Mononuclear cell (primary cell): ENCODE data around the gene SH3RF1. TPM values are rescaled to one million over a fixed set of nuclear protein-coding genes. Genes with fewer than 3 reads are reported as not detected.
"Not testable (repeated sequence)": the region's sequence is repeated elsewhere in the genome, so short reads cannot be mapped to it uniquely, and the experiment has no call there.

Experiments
- H3K27me3 ChIP-seq: 2 replicates; pipeline ENCODE4 v1.6.0; 2011; ENCODE audit warnings: low read length, control low read depth; ENCODE audit not compliant: insufficient read depth
- H3K4me1 ChIP-seq: 2 replicates; pipeline ENCODE4 v1.5.1; 2011; ENCODE audit warnings: mild to moderate bottlenecking, low read length, control low read depth; ENCODE audit not compliant: insufficient read depth
- H3K4me3 ChIP-seq: 2 replicates; pipeline ENCODE4 v1.5.1; 2011; ENCODE audit warnings: mild to moderate bottlenecking, low read length, moderate library complexity
- H3K9me3 ChIP-seq: 2 replicates; pipeline ENCODE4 v1.5.1; 2011; ENCODE audit warnings: low read depth, mild to moderate bottlenecking, control low read depth, low read length
- total RNA-seq: library from RNA; depleted of rRNA; stranded (reverse); fragments of >200 nt; gene quantifications from one replicate; pipeline ENCODE4 v1.2.3, GENCODE V29; 2012

Gene SH3RF1
- 0.94 TPM for total RNA-seq

DNA sequence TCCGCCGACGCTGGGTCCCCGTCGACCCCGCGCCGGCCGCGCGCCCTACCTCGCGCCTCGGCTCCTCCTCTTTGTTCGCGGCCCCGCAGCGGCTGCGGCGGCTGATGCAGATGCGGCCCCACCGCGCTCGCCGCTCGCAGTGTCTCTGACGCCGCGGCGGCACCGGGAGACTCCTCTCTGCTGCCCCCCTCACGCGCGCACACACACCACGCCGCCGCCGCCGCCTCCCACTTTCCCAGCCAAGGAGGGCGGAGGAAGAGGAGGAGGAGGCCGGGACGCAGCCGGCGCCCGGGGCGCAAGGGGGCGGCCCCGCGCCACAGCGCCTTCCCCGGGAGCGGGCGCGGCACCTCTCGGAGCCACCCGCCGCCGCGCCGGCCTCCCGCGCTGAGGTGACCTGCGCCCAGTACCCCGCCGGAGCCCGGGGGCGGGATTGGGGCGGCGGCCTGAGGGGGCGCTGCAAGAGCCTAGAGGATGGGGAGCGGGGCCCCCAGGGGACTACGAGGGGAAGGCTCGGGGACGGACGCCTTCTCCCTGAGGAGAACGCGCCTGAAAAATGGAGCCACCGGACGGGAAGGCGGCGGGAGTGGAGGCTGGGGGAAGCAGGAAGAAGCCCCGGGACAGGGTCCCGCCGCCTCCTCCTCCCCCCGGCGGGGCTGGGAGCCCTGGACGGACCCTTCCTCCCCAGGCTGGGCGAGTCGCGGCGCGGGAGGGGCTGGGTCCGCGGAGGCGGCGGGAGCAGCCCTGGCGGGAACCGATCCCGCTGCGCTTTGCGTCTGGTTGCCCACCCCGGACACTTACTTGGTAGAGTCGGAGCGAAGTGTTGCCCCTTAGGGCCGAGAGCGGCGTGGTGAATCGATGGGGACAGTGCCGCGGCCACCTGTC, at the start of gene SH3RF1:
Gene SH3RF1, minus strand, starts transcription at position 147 of the 882 bp plus-strand sequence. CDS start 1,744 bp downstream, outside the sequence.
- Histone ChIP-seq H3K4me3 (peak within 1 kb of the TSS; percentile 66), H3K4me1 (peaks cover 31% of the 10 kb centered on the region), H3K27me3 (peaks cover 17% of the 10 kb centered on the region), H3K9me3 (no peaks in the 10 kb centered on the region)

DNA sequence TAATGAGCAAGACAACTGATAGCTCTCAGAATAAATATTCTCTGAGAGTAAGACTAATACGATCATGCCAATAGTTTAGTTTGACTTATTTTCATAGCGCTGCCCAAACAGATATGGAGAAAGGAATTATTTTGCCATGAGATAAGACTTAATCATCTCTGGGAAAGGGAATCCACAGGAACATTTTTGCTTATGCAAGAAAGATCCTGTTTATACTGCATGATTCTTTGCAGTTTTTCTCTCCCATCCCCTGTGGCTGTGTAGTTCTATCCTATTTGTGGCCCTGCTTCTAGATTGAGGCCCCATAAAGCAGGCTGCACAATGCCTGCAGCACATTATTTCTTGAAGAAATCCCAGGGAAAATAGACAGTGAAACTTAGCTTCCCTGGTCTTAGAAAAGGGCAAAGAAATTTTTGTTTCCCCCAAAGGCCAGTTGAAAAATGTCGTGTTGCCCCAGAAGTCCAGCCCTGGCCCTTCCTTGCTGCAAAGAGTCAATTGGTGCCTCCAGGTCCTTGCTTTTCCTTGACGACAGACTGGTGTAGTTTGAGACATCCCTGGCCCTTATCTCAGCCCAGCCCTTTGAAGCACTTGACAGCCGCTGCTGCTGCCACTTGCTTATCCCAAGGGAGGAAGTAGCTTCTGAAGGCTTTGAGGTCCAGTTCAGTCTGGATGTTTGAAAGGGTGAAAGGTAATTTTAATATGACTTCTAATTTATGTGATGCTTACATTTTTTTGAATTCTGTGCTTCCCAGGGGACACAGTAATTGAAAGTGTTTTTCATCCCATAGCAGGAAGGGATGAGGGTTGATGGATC, 45.0 kb upstream of the SH3RF1 start:
- no peaks in the 10 kb centered on the region for H3K4me1 ChIP-seq
- no peaks in the 10 kb centered on the region for H3K27me3 ChIP-seq
- H3K9me3 ChIP-seq = no peaks in the 10 kb centered on the region
- H3K4me3 ChIP-seq = no peak overlapping the region

DNA sequence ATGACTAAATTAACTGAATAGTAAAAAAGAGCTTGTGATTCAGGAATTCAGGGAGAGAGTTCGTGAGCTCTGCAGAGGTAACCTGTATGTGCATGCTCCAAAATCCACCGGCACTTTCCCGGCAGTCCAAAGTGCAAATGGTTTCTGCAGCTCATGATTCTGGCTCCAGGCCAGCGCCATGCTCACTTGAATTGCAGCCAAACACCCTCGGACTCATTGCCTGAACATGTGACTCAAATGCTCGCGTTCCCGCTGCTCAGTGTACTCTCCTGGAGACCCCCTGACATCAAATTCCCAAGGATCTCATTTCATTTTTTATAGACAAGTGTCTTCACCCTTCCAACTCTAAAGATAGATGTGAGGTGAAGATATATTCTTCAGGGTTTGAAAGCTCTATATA, 44.1 kb upstream of the SH3RF1 start:
- Histone ChIP-seq H3K4me1 (no peaks in the 10 kb centered on the region), H3K27me3 (no peaks in the 10 kb centered on the region), H3K9me3 (no peaks in the 10 kb centered on the region), H3K4me3 (no peak overlapping the region)

DNA sequence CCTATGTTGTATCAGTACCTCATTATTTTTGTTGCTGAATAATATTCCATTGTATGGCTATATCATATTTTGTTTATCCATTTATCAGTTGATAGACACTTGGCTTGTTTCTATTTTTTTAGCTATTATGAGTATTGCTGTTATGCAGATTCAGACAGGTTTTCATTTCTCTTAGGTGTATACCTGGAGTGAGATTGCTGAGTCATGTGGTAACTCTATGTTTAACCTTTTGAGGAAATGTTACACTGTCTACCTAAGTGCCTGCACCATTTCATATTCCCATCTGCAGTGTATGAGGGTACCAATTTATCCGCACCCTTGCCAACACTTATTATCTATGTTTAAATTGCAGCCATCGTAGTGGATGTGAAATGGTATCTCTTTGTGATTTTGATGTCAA, 43.0 kb upstream of the SH3RF1 start:
- no peaks in the 10 kb centered on the region for H3K9me3 ChIP-seq
- no peak overlapping the region for H3K4me3 ChIP-seq
- no peaks in the 10 kb centered on the region for H3K27me3 ChIP-seq
- H3K4me1 ChIP-seq = no peaks in the 10 kb centered on the region

DNA sequence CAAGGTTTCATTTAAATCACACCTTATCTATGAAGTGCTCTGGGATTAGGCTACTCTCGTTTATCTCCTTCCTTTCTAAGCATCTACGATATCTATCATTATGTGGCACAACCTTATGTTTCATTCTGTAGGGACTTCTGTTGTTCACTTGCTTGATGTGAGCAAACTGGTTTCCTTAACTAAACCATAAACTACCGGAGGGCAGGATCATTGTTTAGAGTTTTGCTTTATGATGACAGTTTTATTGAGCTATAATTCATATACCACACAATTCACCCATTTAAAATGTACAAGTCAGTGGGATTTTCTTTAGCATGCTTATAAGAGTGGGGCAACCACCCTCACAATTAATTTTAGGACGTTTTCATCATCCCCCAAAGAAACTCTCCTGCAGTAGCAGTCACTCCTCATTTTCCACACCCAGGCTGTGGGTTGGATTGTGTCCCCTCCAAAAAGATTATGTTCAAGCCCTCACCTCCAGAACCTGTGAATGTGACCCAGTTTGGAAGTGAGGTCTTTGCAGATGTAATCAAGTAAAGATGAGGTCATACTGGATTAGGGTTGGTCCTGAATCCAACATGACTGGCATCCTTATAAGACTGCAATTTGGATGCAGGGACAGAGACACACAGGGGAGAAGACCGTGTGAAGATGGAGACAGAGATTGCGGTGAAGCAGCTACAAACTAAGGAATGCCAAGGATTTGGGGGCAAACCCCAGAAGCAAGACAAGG, 42.1 kb upstream of the SH3RF1 start:
- H3K4me3 ChIP-seq = no peak overlapping the region
- no peaks in the 10 kb centered on the region for H3K4me1 ChIP-seq
- no peaks in the 10 kb centered on the region for H3K9me3 ChIP-seq
- no peaks in the 10 kb centered on the region for H3K27me3 ChIP-seq

DNA sequence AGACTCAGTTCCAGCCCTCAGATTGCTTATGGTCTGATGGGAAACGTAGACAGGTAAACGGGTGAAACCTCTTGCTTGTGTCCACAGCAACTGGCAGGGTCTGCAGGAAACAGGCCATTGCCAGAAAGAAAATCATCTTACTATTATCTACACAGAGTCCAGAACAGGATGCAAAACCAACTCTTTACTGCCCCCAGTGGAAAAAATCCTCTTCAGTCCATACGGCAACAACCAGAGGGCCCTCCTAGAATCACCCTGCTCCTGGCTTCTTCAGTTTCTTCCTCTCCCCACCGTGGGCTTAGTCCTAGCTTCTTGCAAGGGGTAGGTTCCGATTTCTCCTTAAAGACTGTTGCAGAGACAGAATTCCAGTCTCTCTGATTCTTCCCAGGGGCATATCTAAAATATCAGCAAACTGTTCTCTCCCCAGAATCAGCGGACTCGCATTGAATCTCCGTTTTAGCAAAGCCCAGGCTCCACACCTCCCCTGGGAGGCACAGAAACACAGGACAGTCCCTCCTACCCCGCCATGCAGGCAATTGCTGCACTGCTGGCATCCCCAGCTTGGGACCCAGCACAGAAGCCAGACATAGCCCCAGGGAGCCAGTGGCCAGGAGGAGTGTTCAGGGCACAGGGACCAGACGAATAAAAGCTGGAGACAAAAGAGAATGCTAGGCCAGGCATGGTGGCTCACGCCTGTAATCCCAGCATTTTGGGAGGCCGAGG, 41.0 kb upstream of the SH3RF1 start:
- Histone ChIP-seq H3K27me3 (no peaks in the 10 kb centered on the region), H3K4me1 (no peaks in the 10 kb centered on the region), H3K9me3 (no peaks in the 10 kb centered on the region), H3K4me3 (no peak overlapping the region)

DNA sequence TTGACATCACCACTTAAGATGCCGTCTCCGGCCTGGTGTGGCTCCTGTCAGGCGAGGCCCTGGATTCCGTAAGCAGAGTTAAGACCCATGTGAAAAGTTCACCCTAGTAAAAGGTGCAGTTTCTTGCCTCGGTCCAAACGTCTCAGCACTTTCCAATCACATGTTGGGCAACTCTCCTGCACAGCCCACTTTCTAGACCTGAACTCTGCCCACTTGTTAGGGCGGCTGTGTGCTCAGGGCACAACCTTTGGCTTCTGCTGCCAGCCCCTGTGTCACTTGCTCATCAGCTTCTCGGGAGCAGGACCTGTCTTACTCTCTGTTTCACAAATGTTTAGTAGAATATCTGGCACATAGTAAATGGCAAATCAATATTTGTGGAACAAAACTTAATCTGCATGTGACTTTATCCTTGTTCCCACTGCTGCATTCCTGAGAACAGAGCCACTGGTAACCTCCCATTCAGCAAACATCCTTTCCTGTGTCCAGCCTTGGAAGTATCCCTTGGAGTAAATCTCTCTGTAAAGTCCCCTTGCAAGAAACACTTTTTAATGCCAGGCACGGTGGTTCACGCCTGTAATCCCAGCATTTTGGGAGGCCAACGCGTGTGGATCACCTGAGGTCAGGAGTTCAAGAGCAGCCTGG, 38.7 kb upstream of the SH3RF1 start:
- Histone ChIP-seq H3K4me1 (no peaks in the 10 kb centered on the region), H3K9me3 (no peaks in the 10 kb centered on the region), H3K4me3 (no peak overlapping the region), H3K27me3 (no peaks in the 10 kb centered on the region)

DNA sequence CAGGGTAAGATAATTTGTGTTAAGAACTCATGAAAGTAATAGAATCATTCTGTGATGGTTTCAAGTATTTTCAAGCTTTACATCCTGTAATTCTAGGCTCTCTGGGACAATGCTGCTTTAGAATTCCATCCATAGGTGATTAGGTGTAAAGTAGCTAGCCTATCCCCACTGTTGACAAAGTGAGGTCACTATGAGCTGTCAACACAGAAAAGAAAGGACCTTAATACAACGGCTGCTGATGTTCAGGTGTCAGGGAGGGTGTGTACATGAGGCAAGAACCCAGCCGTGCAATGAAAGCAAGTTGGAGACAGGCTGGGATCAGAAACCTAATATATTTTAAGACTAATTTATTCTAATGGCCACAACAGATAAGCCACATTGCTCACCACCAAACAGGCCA, 36.8 kb upstream of the SH3RF1 start:
- Histone ChIP-seq H3K4me3 (no peak overlapping the region), H3K9me3 (no peaks in the 10 kb centered on the region), H3K4me1 (no peaks in the 10 kb centered on the region), H3K27me3 (no peaks in the 10 kb centered on the region)

DNA sequence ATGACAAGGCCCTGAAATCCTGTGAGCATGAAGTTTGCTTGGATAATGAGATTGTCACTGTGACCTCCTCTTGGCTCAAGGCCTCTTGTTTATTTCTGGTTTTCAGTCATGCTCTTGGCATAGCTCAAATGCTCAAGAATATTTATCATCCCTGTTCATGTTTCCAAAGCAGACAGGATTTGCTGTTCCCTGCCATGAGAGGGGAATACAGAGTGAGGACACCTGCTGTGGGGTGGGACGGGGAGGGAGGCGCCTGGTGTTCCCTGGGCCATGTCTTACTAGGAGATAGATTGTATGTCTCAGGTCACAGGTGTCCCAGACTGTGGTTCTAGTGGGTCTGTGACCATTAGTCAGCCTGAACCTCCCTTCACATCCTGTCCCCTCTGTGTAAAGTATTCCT, 34.9 kb upstream of the SH3RF1 start:
- Histone ChIP-seq H3K4me1 (no peaks in the 10 kb centered on the region), H3K4me3 (no peak overlapping the region), H3K9me3 (no peaks in the 10 kb centered on the region), H3K27me3 (no peaks in the 10 kb centered on the region)

DNA sequence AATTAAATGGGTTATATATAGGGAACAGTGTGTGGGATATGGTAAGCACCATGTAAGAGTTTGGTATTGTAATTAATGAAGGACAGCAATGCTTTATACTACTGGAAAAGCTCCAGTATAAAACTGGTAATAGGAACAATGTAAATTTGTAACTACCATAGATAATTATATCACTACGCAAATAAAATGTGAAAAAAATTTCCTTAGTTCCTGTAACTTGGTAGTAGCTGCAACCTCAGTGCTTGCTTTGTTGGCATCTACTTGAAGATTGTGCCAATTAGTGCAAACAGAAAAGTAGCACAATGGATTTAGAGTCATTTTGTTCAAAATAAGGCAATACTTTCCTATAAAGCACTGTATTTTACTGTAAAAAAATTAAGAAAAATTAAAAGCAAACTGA, 34.4 kb upstream of the SH3RF1 start:
- H3K27me3 ChIP-seq = no peaks in the 10 kb centered on the region
- H3K4me1 ChIP-seq = no peaks in the 10 kb centered on the region
- H3K9me3 ChIP-seq = no peaks in the 10 kb centered on the region
- H3K4me3 ChIP-seq = no peak overlapping the region

DNA sequence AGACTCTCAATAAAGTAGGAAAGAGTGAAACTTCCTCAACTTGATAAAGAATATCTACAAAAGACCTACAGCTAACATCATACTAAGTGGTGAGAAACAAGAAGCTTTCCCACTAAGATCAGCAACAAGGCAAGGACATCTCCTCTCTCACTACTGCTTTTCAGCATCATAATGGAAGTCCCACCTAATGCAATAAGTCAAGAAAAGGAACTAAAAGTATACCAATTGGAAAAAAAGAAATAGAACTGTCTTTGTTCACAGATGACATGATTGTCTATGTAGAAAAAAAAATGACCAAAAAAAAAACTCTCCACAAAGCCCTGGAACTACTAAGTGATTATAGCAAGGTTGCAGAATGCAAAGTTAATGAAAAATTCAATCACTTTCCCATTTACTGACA, 25.1 kb upstream of the SH3RF1 start:
- Histone ChIP-seq H3K4me3 (no peak overlapping the region), H3K9me3 (no peaks in the 10 kb centered on the region), H3K4me1 (peaks cover 31% of the 10 kb centered on the region)

DNA sequence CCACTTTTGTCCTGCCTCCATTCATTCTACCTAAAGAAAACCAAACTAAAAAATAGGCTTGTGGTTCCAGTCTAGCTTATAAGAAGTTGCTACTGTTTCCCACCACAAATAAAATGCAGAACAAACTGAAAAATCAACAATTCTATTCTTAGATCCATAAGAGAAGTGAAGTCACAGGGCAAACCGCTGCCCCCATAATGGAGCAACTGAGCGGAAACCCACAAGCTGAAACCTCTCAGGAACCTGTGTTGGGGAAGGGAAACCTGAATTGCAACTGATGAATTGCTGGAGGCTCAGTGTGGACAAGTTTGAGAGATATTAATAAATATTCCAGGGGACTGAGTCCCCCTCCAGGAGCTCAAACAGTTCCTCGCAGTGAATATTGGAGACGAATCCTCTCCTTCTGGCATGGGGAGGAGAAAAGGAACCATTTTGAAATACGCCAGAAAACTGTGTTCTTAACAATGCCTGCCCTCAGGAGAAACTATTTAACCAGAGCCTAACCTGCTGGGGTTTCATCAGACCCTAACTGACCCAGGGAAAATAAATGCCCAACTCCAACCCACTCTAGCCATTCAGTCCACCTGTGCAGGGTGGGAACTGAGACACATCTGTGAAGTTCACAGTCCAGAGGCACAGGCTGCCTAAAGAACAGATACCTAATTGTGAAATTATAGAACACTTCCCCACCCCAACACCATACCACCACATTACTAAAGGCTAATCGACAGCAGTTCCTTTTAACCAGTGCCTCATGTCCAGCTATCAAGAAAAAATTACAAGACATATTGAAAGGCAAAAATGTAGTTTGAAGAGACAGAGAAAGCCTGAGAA, 22.8 kb upstream of the SH3RF1 start:
- Histone ChIP-seq H3K4me3 (no peak overlapping the region), H3K9me3 (no peaks in the 10 kb centered on the region), H3K27me3 (no peaks in the 10 kb centered on the region), H3K4me1 (peaks cover 31% of the 10 kb centered on the region)

More for the DNA sequence above, 25.1 kb upstream of the SH3RF1 start:
- no peaks in the 10 kb centered on the region for H3K27me3 ChIP-seq

DNA sequence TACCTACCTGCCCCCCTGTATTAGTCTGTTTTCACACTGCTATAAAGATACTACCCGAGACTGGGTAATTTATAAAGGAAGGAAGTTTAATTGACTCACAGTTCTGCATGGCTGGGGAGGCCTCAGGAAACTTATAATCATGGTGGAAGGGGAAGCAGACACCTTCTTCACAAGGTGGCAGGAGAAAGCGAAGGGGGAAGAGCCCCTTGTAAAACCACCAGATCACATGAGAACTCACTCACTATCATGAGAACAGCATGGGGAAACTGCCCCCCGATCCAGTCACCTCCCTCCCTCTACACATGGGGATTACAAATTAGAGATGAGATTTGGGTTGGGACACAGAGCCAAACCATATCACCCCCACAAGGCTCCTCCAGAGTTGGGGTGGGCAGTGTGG, 17.2 kb upstream of the SH3RF1 start:
- H3K4me1 ChIP-seq = peaks cover 27% of the 10 kb centered on the region
- H3K4me3 ChIP-seq, H3K27me3 ChIP-seq, H3K9me3 ChIP-seq: not testable (repeated sequence)
